MV-4-11 (cell line): ENCODE measurements around the gene PECR.
A peak's percentile ranks its signal among the peaks of the same experiment; 100 is the strongest.

ENCODE experiments used
- DNase-seq: peaks from one replicate; lab custom pipeline; 2025; lab: John Stamatoyannopoulos, UW

PECR gene

GRCh38 chr2:216081487-216082116 is at the start of gene PECR, which contains the start of gene TMEM169:
TSS of gene PECR (minus strand) at chr2:216081809. CDS start at chr2:216081741, 68 bp downstream.
TSS of gene TMEM169 (plus strand) at chr2:216081919. CDS start at chr2:216095964, 14,045 bp downstream.
- no peak for DNase-seq

GRCh38 chr2:216130346-216130971 is 48.9 kb upstream of the PECR start:
- DNase-seq = no peak

GRCh38 chr2:216126943-216127342 is 45.3 kb upstream of the PECR start:
- no peak for DNase-seq

- no peak for DNase-seq
Observed at GRCh38 chr2:216121255-216121654, 39.6 kb upstream of the PECR start.

- no peak for DNase-seq
Observed at GRCh38 chr2:216119986-216120385, 38.4 kb upstream of the PECR start.

- no peak for DNase-seq
Observed at GRCh38 chr2:216119146-216119545, 37.5 kb upstream of the PECR start.

- no peak for DNase-seq
Observed at GRCh38 chr2:216118474-216118873, 36.9 kb upstream of the PECR start.

GRCh38 chr2:216117561-216118340 is 36.1 kb upstream of the PECR start:
- peak; percentile 16 for DNase-seq

- no peak for DNase-seq
Observed at GRCh38 chr2:216116418-216116817, 34.8 kb upstream of the PECR start.

GRCh38 chr2:216114714-216115531 is 33.3 kb upstream of the PECR start:
- DNase-seq = peak; percentile 98

GRCh38 chr2:216114382-216114713 is 32.7 kb upstream of the PECR start:
- no peak for DNase-seq

GRCh38 chr2:216113572-216113971 is 32.0 kb upstream of the PECR start:
- peak; percentile 95 for DNase-seq

GRCh38 chr2:216112926-216113325 is 31.3 kb upstream of the PECR start:
- no peak for DNase-seq

- no peak for DNase-seq
Observed at GRCh38 chr2:216111122-216111521, 29.5 kb upstream of the PECR start.

- DNase-seq = no peak
Observed at GRCh38 chr2:216110620-216111019, 29.0 kb upstream of the PECR start.

GRCh38 chr2:216109962-216110614 is 28.5 kb upstream of the PECR start:
- peak; percentile 29 for DNase-seq

- DNase-seq = peak; percentile 96
Observed at GRCh38 chr2:216108967-216109921, 27.6 kb upstream of the PECR start, which contains the start of gene XRCC5. TSS of gene XRCC5 (plus strand) at chr2:216109348. CDS start at chr2:216109437, 89 bp downstream.

GRCh38 chr2:216108310-216108966 is 26.8 kb upstream of the PECR start:
- DNase-seq = no peak

GRCh38 chr2:216107760-216108159 is 26.2 kb upstream of the PECR start:
- no peak for DNase-seq

- no peak for DNase-seq
Observed at GRCh38 chr2:216107320-216107719, 25.7 kb upstream of the PECR start.
